ENCODE measurements around the gene JMJD4. TPM values are rescaled to one million over a fixed set of nuclear protein-coding genes. Genes with fewer than 3 reads are reported as not detected.
A peak's percentile ranks its signal among the peaks of the same experiment; 100 is the strongest.

Gene JMJD4
- total RNA-seq, 1 experiment from 2014 or later = 15.1 TPM

DNA sequence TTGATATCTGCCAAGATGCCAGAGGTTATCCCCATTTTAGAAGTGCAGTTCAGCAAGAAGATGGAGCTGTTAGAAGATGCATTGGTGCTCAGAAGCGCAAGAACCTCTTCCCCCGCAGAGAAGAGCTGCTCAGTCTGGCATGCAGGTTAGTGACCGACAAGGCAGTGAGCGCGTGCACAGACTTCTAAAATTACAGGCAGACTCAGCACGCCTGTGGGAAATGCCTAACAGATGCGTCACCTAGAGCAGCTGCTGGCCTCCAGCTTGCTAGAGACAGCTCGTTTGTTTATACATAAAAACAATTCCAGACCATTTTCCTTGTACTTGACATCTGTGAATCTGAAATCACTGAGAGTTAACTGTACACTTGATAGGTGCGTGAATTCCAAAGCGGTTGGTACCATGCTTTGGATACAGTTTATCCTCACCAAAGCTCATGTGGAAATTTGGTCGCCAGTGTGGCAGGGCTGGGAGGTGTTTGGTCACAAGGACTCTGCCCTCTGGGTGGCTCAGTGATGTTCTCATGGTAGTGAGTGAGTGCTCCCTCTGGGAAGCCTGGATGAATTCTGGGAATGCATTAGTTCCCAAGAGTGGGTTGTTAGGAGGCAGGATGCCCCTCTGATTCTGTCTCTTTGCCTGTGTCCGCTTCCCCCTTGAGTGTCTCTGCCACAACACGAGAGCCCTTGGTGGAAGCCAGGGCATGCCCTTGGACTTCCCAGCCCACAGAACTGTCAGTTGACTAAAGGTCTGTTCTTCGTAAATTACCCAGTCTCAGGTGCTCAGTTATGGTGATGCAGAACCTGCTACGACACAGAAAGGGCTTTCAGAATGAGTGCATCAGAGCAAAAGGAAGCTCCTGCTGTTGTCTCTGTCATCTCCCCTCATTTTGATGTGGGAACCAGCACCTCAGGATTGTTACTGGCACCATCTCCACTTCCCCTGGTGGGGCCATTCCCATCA, 24.5 kb upstream of the JMJD4 start:
- Histone ChIP-seq H3K36me3 (ENCODE audit: low read depth) (0 out of 2 replicates have a peak, but pooled peaks cover 8% of the 10 kb centered on the region), H3K4me2 (no peak overlapping the region), H4K20me1 (ENCODE audit: insufficient read depth) (peaks cover 41% of the 10 kb centered on the region), H3K9me3 (ENCODE audit: insufficient read depth, low read depth) (no peaks in the 10 kb centered on the region), H3K4me3 (no peak overlapping the region), H3K27ac (no peak overlapping the region), H2AFZ (no peak overlapping the region), H3K79me2 (ENCODE audit: low read depth) (peaks cover 7% of the 10 kb centered on the region), H3K4me1 (replicated peaks; ENCODE audit: insufficient read depth) (peaks cover 31% of the 10 kb centered on the region), H3K9me2 (ENCODE audit: insufficient read depth) (no peaks in the 10 kb centered on the region), H3F3A (ENCODE audit: insufficient read depth, low read depth) (peaks cover 25% of the 10 kb centered on the region), H3K27me3 (ENCODE audit: insufficient read depth, low read depth) (no peaks in the 10 kb centered on the region)
- CTCF ChIA-PET = interaction anchor here (0.6 to 1.2 kb wide), 3 partner anchors 187 to 653 kb away, joined by 4 to 6 read pairs (median 5); partner anchors contain the start of gene WNT9A
- TF ChIP-seq, protein P1, sequence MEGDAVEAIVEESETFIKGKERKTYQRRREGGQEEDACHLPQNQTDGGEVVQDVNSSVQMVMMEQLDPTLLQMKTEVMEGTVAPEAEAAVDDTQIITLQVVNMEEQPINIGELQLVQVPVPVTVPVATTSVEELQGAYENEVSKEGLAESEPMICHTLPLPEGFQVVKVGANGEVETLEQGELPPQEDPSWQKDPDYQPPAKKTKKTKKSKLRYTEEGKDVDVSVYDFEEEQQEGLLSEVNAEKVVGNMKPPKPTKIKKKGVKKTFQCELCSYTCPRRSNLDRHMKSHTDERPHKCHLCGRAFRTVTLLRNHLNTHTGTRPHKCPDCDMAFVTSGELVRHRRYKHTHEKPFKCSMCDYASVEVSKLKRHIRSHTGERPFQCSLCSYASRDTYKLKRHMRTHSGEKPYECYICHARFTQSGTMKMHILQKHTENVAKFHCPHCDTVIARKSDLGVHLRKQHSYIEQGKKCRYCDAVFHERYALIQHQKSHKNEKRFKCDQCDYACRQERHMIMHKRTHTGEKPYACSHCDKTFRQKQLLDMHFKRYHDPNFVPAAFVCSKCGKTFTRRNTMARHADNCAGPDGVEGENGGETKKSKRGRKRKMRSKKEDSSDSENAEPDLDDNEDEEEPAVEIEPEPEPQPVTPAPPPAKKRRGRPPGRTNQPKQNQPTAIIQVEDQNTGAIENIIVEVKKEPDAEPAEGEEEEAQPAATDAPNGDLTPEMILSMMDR (conservative IDR thresholded peaks at IDR 0.05) = no peak
- TF ChIP-seq EZH2 (IDR thresholded peaks at IDR 0.05; ENCODE audit: low read depth) = no peak
- no TSS peak for BruUV-seq (replicated peaks)
- DNase-seq = peak; percentile 82 to 90
- intact Hi-C loops (cut with micrococcal nuclease; ENCODE audit: unreplicated experiment) = loop anchor here (1.0 to 10.0 kb wide), 4 partner anchors 24 to 615 kb away; partner anchors contain the start of genes ARF1, JMJD4 and SNAP47
- POLR2A ChIA-PET (ENCODE audit: unreplicated experiment) = interaction anchor here (0.5 to 0.8 kb wide), 6 partner anchors 31 to 634 kb away, joined by 3 to 9 read pairs (median 4); partner anchors contain the start of gene WNT9A

DNA sequence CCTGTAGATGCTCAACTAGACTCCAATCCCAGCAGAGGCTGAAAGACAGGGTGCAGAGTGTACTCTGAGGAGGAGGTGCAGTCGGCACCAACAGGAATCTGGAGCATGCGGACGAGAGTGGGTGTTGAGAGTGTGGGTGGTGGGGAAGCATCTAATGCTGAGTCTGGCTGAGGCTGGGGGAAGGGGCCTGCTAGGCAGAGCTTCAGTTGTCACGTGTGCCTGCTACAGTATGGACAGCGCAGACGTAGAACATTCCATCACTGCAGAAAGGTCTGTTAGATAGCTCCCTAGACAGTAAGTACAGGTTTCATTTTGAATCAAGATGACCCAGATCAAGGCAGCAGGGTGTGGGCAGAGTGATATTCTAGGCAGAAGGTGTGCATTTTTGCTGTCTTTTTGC, 23.3 kb upstream of the JMJD4 start:
- H2AFZ ChIP-seq = no peak overlapping the region
- no peaks in the 10 kb centered on the region for H3K9me3 ChIP-seq (ENCODE audit: insufficient read depth, low read depth)
- ChIA-PET POLR2A (ENCODE audit: unreplicated experiment) (no interaction called here), CTCF (no interaction called here)
- peaks cover 43% of the 10 kb centered on the region for H4K20me1 ChIP-seq (ENCODE audit: insufficient read depth)
- 0 out of 2 replicates have a peak, but pooled peaks cover 8% of the 10 kb centered on the region for H3K36me3 ChIP-seq (ENCODE audit: low read depth)
- H3K27ac ChIP-seq = no peak overlapping the region
- no TSS peak for BruUV-seq (replicated peaks)
- peaks cover 14% of the 10 kb centered on the region for H3F3A ChIP-seq (ENCODE audit: insufficient read depth, low read depth)
- no peak for TF ChIP-seq EZH2 (IDR thresholded peaks at IDR 0.05; ENCODE audit: low read depth)
- TF ChIP-seq, protein P1 (conservative IDR thresholded peaks at IDR 0.05) = no peak
- H3K27me3 ChIP-seq (ENCODE audit: insufficient read depth, low read depth) = no peaks in the 10 kb centered on the region
- no peak overlapping the region for H3K4me2 ChIP-seq
- no peaks in the 10 kb centered on the region for H3K9me2 ChIP-seq (ENCODE audit: insufficient read depth)
- intact Hi-C loops (cut with micrococcal nuclease; ENCODE audit: unreplicated experiment) = no loop called here
- H3K4me1 ChIP-seq (replicated peaks; ENCODE audit: insufficient read depth) = peaks cover 21% of the 10 kb centered on the region
- no peak for DNase-seq
- H3K4me3 ChIP-seq = no peak overlapping the region
- H3K79me2 ChIP-seq (ENCODE audit: low read depth) = peaks cover 7% of the 10 kb centered on the region

DNA sequence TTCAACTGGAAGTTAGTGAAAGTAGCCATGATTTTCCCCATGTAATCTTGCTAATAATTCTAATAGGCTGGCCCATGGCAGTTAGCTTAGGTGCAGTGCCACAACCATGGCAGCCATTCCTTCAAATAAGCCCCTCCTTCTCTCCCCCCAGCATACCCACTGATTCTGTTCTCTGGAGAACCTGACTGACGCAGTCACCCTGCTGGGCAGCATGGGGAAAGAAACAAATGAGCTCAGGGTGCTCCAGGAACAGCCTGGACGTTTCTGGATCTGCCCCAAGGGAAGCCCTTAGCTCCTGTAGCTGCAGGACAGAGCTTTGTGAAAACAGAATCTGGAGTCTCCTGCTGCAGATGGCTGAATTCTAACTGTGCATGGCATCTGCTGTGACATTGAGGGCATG, 22.7 kb upstream of the JMJD4 start:
- Histone ChIP-seq H3K27me3 (ENCODE audit: insufficient read depth, low read depth) (no peaks in the 10 kb centered on the region), H4K20me1 (ENCODE audit: insufficient read depth) (peaks cover 37% of the 10 kb centered on the region), H3K4me1 (replicated peaks; ENCODE audit: insufficient read depth) (peaks cover 15% of the 10 kb centered on the region), H3K4me3 (no peak overlapping the region), H3K36me3 (ENCODE audit: low read depth) (0 out of 2 replicates have a peak, but pooled peaks cover 8% of the 10 kb centered on the region), H3K27ac (no peak overlapping the region), H2AFZ (no peak overlapping the region), H3K9me2 (ENCODE audit: insufficient read depth) (no peaks in the 10 kb centered on the region), H3K79me2 (ENCODE audit: low read depth) (peaks cover 1% of the 10 kb centered on the region; the same call in 1 of the 2 replicates), H3F3A (ENCODE audit: insufficient read depth, low read depth) (peaks cover 9% of the 10 kb centered on the region; the same call in 1 of the 2 replicates), H3K9me3 (ENCODE audit: insufficient read depth, low read depth) (no peaks in the 10 kb centered on the region), H3K4me2 (no peak overlapping the region)
- TF ChIP-seq, protein P1 (conservative IDR thresholded peaks at IDR 0.05) = no peak
- TF ChIP-seq EZH2 (IDR thresholded peaks at IDR 0.05; ENCODE audit: low read depth) = no peak
- intact Hi-C loops (cut with micrococcal nuclease; ENCODE audit: unreplicated experiment) = no loop called here
- BruUV-seq (replicated peaks) = no TSS peak
- DNase-seq = no peak
- ChIA-PET CTCF (no interaction called here), POLR2A (ENCODE audit: unreplicated experiment) (interaction anchor here (0.5 kb wide), 1 partner anchor 8 kb away, joined by 3 read pairs; no protein-coding TSS in a partner anchor)

All from PC-9 (cell line).